Stimulated activated naive CD8-positive, alpha-beta T cell treated with anti-CD3 and anti-CD28 coated beads, Interleukin-15, Interleukin-2, amounts not matched to agents 100 ng/mL and 50 ng/mL, for 24 hours (primary cell): ENCODE results near the gene PPM1A.
"Not testable (repeated sequence)": the region's sequence is repeated elsewhere in the genome, so short reads cannot be mapped to it uniquely, and the experiment has no call there.

Experiments
- H3K27ac Mint-ChIP-seq: one replicate; pipeline ENCODE4 v1.8.0; 2021; ENCODE audit warnings: mild to moderate bottlenecking, mixed read lengths
- H3K27me3 Mint-ChIP-seq: one replicate; pipeline ENCODE4 v1.8.0; 2021; ENCODE audit warnings: mixed read lengths
- H3K36me3 Mint-ChIP-seq: one replicate; pipeline ENCODE4 v1.8.0; 2021; ENCODE audit warnings: low read depth, mixed read lengths
- H3K4me1 Mint-ChIP-seq: one replicate; pipeline ENCODE4 v1.8.0; 2021; ENCODE audit warnings: low read depth, mixed read lengths
- H3K4me3 Mint-ChIP-seq: one replicate; pipeline ENCODE4 v1.8.0; 2021; ENCODE audit warnings: mild to moderate bottlenecking, mixed read lengths
- H3K9me3 Mint-ChIP-seq: one replicate; pipeline ENCODE4 v1.8.0; 2021; ENCODE audit warnings: mixed read lengths

PPM1A gene

DNA sequence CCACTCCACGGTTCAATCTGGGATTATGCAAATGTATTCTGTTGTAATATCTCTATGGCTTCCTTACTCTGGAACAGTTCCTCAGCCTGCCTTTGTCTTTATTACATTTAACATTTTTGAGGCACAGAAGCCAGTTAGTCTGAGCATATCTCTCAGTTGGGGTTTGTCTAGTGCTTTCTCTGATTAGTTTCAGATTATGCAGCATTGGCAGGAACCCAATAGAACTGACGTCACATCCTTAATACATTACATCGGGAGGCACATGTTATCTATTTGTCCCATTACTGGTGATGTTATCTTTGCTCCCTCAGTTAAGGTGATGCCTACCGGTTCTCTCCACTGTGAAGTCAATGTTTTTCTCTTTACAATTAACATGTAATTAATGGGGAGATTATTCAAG, 62.4 kb downstream of the PPM1A start:
- Mint-ChIP-seq H3K4me3 (no peak overlapping the region), H3K9me3 (no peaks in the 10 kb centered on the region), H3K4me1 (no peaks in the 10 kb centered on the region), H3K36me3 (no peaks in the 10 kb centered on the region), H3K27me3 (peaks cover 3% of the 10 kb centered on the region), H3K27ac (no peak overlapping the region)

DNA sequence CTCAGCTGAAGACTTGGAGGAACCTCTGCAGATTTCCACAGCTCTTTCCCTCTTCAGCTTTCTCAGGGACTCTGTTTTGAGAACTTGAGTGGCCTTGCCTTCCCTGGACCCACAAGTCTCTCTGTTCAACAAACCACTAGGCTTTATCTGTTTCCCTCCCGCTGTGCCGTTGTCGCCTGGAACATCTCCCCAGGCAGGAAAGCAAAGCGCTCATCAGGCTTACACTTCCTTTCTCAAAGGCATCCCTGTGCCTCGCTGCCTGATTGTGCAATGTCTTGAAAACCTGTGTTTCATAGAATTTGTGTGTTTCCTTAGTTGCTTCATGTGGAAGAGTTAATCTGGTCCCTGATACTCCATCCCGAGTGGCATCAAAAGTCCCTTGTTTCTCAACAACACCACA, 64.1 kb downstream of the PPM1A start:
- Mint-ChIP-seq H3K4me1 (no peaks in the 10 kb centered on the region), H3K27me3 (peaks cover 7% of the 10 kb centered on the region), H3K4me3 (no peak overlapping the region), H3K27ac (no peak overlapping the region), H3K36me3 (no peaks in the 10 kb centered on the region), H3K9me3 (no peaks in the 10 kb centered on the region)

DNA sequence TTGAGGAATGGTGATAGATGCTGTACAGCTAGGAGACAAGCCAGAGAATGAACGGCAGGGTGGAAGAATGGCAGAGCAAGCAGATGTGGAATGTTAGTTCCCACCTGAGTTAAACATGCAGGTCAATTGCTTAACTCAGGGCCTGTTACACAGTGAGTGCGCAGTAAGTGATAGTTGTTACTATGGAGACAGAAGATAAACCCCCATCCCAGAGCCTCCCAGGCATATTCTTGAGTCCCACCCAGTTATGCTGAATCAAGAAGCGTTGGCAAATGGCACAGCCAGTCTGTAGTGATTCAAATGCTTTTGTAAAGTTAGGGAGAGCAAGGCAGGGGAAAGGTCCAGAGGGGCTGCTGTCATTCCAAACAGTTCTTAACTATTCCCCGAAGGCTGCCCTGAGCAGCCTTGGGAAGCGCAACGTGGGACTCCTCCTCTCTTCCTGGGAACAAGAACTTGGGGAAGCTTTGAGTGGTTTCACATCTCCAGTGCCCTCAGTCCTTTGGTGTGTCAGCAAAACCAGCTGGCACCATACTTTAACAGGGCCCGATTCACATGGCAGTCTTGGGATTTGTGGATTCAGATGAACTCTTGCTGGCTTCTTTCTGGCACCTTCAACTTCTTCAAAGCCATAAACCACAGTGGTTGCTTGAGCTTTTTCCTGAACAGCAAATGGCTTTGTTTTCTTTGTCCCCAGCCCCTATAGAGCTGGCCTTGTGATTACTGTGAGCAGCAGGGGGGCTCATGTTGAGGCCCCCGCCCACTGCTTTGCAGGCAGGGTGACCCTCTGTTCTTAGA, 66.4 kb downstream of the PPM1A start:
- Mint-ChIP-seq H3K4me1 (no peaks in the 10 kb centered on the region), H3K9me3 (no peaks in the 10 kb centered on the region), H3K27ac (no peak overlapping the region), H3K4me3 (no peak overlapping the region), H3K27me3 (peaks cover 7% of the 10 kb centered on the region), H3K36me3 (no peaks in the 10 kb centered on the region)

GRCh38 chr14:60317609-60318008, 68.6 kb downstream of the PPM1A start:
- no peaks in the 10 kb centered on the region for H3K36me3 Mint-ChIP-seq
- H3K9me3 Mint-ChIP-seq: no peaks in the 10 kb centered on the region
- H3K27ac Mint-ChIP-seq: no peak overlapping the region
- no peak overlapping the region for H3K4me3 Mint-ChIP-seq
- peaks cover 7% of the 10 kb centered on the region for H3K27me3 Mint-ChIP-seq
- H3K4me1 Mint-ChIP-seq: no peaks in the 10 kb centered on the region

- H3K9me3 Mint-ChIP-seq, H3K36me3 Mint-ChIP-seq, H3K4me1 Mint-ChIP-seq, H3K4me3 Mint-ChIP-seq, H3K27ac Mint-ChIP-seq, H3K27me3 Mint-ChIP-seq: not testable (repeated sequence)
These were observed 71.8 kb downstream of the PPM1A start for GRCh38 chr14:60320860-60321259.

DNA sequence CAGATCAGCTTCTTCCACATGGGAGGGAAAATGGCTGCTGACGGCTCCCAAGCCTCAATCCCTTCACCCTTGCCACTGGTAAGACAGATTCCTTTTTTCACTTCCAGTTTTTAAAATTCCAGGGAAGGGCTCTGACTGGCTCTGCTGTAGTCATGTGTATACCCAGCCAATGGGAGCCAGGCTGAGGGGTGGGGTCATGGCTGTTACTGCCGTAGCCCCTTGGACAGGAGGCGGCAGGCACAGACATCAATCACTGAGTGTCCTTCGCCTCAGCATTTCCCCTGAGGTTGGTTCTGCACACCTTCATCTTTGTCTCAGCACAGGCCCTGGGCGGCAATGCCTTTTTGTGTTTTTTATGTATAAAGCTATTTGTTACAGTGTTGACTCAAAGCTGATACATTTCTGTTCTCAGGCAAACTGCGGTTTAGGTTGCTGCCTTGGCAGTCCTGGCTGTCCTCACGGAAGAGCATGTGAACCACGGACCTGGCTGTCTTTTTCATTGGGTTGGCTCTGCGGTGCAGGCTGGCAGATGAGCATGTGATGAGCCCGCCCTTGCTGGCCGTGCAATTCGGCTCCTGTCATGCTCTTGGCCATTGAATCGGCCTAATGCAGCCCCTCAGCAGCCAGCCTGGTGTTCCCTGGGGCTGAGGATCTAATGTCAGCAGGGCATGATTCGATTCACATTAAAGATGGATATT, 74.3 kb downstream of the PPM1A start:
- peaks cover 14% of the 10 kb centered on the region for H3K27me3 Mint-ChIP-seq

GRCh38 chr14:60324837-60325236, 75.8 kb downstream of the PPM1A start:
- H3K27ac Mint-ChIP-seq: no peak overlapping the region
- H3K9me3 Mint-ChIP-seq: no peaks in the 10 kb centered on the region
- peaks cover 18% of the 10 kb centered on the region for H3K27me3 Mint-ChIP-seq
- peaks cover 18% of the 10 kb centered on the region for H3K4me1 Mint-ChIP-seq
- H3K4me3 Mint-ChIP-seq: no peak overlapping the region
- H3K36me3 Mint-ChIP-seq: no peaks in the 10 kb centered on the region

More for the DNA sequence above, 74.3 kb downstream of the PPM1A start:
- Mint-ChIP-seq H3K9me3 (no peaks in the 10 kb centered on the region), H3K4me3 (no peak overlapping the region), H3K4me1 (peaks cover 14% of the 10 kb centered on the region), H3K27ac (no peak overlapping the region), H3K36me3 (no peaks in the 10 kb centered on the region)

DNA sequence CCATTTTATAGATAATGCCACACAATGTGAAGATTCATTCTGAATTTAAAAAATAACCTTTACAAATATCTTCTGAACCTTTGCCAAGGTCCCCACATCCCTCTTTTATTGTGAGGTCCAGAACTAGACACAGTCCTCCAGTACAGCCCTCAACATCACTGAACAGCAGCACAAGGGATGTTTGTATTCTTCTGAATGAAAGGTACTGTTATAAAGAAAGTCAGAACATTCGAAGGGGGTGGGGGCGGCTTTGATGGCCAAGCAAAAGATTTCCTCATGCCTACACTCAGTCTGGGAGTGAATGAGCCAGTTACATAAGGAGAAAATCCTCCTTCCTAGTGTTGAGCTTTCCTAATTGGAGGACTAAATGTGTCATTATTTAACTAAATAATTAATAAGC, 77.3 kb downstream of the PPM1A start:
- H3K4me3 Mint-ChIP-seq: no peak overlapping the region
- H3K27ac Mint-ChIP-seq: no peak overlapping the region
- peaks cover 18% of the 10 kb centered on the region for H3K27me3 Mint-ChIP-seq
- no peaks in the 10 kb centered on the region for H3K36me3 Mint-ChIP-seq
- no peaks in the 10 kb centered on the region for H3K9me3 Mint-ChIP-seq
- peaks cover 25% of the 10 kb centered on the region for H3K4me1 Mint-ChIP-seq

DNA sequence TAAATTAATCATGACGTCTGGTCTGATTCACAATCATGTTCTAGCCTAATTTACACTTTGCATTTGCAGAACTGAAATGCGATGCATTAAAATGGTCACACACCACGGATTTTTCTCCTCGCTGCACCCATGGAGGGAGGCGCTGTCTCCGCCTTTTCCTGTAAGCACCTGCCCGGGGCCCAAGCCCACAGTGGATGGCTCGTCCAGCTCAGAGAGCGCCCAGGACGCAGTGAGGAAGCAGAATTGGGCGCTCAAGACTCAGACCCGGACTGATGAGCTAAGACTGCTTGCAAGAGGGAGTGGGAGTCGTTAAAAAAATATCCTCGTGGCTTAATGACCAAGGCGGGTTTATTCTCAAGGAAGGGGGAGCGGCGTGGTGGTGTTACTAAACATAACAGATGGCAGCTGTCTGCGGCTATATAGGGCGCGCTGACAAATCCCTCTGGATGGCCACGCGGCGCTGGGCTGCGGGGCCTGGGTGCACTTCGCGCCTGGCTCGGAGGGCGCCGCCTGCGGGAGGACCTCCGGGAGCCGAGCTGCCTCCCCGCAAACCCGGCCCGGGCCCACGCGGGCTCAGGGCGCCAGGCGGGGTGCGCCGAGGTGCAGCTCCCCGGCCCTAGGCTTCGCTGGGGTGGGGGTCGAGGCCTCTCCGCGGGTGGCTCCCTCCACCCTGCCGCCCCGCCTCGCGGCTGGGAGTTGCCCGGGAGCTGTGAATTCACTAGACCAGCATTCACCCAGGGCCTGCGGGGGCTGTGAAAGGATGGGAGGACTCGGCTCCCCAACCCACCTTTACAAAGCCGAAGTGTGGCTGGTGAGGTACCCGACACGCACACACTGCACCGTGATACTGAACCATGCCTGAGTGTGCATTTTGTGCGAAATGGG, 78.7 kb downstream of the PPM1A start:
- peak overlapping the region; percentile 93 for H3K27ac Mint-ChIP-seq
- H3K36me3 Mint-ChIP-seq: no peaks in the 10 kb centered on the region
- no peaks in the 10 kb centered on the region for H3K9me3 Mint-ChIP-seq
- peaks cover 39% of the 10 kb centered on the region for H3K4me1 Mint-ChIP-seq
- peak overlapping the region; percentile 90 for H3K4me3 Mint-ChIP-seq
- H3K27me3 Mint-ChIP-seq: peaks cover 20% of the 10 kb centered on the region

GRCh38 chr14:60328583-60328982, 79.6 kb downstream of the PPM1A start:
- Mint-ChIP-seq H3K4me3 (peak overlapping the region; percentile 62), H3K27me3 (peaks cover 29% of the 10 kb centered on the region), H3K4me1 (peaks cover 44% of the 10 kb centered on the region), H3K9me3 (no peaks in the 10 kb centered on the region), H3K27ac (peak overlapping the region; percentile 16), H3K36me3 (no peaks in the 10 kb centered on the region)

GRCh38 chr14:60329274-60329673, 80.3 kb downstream of the PPM1A start:
- H3K9me3 Mint-ChIP-seq: no peaks in the 10 kb centered on the region
- H3K27me3 Mint-ChIP-seq: peaks cover 36% of the 10 kb centered on the region
- H3K36me3 Mint-ChIP-seq: no peaks in the 10 kb centered on the region
- no peak overlapping the region for H3K4me3 Mint-ChIP-seq
- peaks cover 44% of the 10 kb centered on the region for H3K4me1 Mint-ChIP-seq
- H3K27ac Mint-ChIP-seq: no peak overlapping the region

- Mint-ChIP-seq H3K9me3 (no peaks in the 10 kb centered on the region), H3K36me3 (no peaks in the 10 kb centered on the region), H3K4me1 (peaks cover 44% of the 10 kb centered on the region), H3K27ac (peak overlapping the region; percentile 96), H3K4me3 (peak overlapping the region; percentile 92), H3K27me3 (peaks cover 47% of the 10 kb centered on the region)
These were observed 82.4 kb downstream of the PPM1A start for GRCh38 chr14:60331201-60332045.

- Mint-ChIP-seq H3K36me3 (no peaks in the 10 kb centered on the region), H3K9me3 (no peaks in the 10 kb centered on the region), H3K27me3 (peaks cover 47% of the 10 kb centered on the region), H3K4me1 (peaks cover 42% of the 10 kb centered on the region), H3K27ac (no peak overlapping the region), H3K4me3 (peak overlapping the region; percentile 92)
These were observed 83.0 kb downstream of the PPM1A start for GRCh38 chr14:60332046-60332399.

DNA sequence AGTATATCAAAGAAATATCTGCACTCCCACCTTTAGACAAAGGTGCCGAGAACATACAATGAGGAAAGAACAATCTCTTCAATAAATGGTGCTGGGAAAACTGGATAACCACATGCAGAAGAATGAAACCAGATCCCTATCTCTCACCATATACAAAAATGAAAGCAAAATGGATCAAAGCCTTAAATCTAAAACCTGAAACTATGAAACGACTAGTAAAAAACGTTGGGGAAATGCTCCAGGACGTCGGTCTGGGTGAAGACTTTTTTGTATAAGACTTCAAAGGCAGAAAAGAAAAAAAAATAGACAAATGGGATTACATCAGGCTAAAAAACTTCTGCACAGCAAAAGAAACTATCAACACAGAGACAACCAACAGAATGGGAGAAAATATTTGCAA, 83.8 kb downstream of the PPM1A start:
- Mint-ChIP-seq H3K27me3 (peaks cover 49% of the 10 kb centered on the region), H3K9me3 (no peaks in the 10 kb centered on the region), H3K36me3 (no peaks in the 10 kb centered on the region), H3K27ac (no peak overlapping the region), H3K4me1 (peaks cover 34% of the 10 kb centered on the region), H3K4me3 (no peak overlapping the region)
